PFSK-1 (cell line): ENCODE measurements around the gene BPIFB3.

Experiments
- FOXP2 ChIP-seq: optimal IDR thresholded peaks from 2 replicates; pipeline ENCODE3; 2011; ENCODE audit warnings: borderline replicate concordance, control low read depth, inconsistent platforms; ENCODE audit not compliant: insufficient read depth; ENCODE audit errors: extremely low read length, extremely low read depth
- POLR2AphosphoS5 ChIP-seq: IDR thresholded peaks from 2 replicates; pipeline ENCODE4 v1.6.1; 2012; ENCODE audit warnings: low read depth, mild to moderate bottlenecking, control low read depth, low read length, moderate library complexity
- SIN3A ChIP-seq: IDR thresholded peaks from 2 replicates; pipeline ENCODE4 v1.6.1; 2012; ENCODE audit warnings: mild to moderate bottlenecking, low read length, moderate library complexity, borderline replicate concordance; ENCODE audit not compliant: insufficient read depth
- TAF1 ChIP-seq: IDR thresholded peaks from 2 replicates; pipeline ENCODE4 v1.6.1; 2012; ENCODE audit warnings: low read length, control low read depth, borderline replicate concordance; ENCODE audit not compliant: insufficient read depth
- TF ChIP-seq, protein P1 (sequence below), 2 experiments: IDR thresholded peaks; 2 replicates each; pipeline versions ENCODE4 v1.6.1 to v1.8.0; 2011 to 2012; ENCODE audit warnings: low read depth in 2 of 2, low read length in 2 of 2, control low read depth in 1 of 2, inconsistent platforms in 1 of 2, mild to moderate bottlenecking in 1 of 2, moderate library complexity in 1 of 2; ENCODE audit not compliant: insufficient read depth in 1 of 2

BPIFB3 gene

DNA sequence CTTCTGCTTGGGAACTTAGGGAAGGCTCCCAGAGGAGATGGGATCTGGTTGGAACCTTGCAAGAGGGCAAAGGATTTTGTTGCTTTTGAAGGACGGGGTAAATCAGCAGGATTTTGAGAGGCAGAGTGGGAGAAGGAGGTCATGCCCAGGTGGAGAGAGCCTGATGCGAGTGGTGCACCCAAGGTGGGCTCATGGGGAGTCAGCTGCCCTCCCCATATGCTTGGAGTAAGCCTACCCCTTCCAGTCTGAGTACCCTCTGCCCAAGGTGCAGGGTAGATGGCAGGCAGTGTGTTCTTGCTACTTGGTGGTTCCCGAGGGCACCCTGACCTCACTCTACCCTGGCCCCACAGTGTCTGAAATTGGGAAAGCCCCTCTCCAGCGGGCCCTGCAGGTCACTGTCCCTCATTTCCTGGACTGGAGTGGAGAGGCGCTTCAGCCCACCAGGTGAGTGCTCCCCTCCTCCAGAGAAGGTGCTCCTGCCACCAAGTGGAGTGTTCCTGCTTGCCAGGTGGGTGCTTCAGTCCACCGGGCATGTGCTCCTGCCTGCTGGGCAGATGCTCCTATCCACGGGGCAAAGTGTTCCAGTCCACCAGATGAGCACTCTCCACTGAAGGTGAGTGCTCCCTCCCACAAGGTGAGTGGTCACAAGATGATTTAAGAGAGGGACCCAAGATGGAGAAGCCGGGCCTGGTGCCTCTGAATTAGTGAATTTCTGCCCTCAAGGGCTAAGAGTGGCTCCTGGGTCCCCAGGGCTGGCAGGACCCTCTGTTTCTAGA lies 42.8 kb upstream of the BPIFB3 start:
- TF ChIP-seq TAF1 (no peak), FOXP2 (no peak), SIN3A (no peak), POLR2AphosphoS5 (no peak)
- TF ChIP-seq, protein P1, sequence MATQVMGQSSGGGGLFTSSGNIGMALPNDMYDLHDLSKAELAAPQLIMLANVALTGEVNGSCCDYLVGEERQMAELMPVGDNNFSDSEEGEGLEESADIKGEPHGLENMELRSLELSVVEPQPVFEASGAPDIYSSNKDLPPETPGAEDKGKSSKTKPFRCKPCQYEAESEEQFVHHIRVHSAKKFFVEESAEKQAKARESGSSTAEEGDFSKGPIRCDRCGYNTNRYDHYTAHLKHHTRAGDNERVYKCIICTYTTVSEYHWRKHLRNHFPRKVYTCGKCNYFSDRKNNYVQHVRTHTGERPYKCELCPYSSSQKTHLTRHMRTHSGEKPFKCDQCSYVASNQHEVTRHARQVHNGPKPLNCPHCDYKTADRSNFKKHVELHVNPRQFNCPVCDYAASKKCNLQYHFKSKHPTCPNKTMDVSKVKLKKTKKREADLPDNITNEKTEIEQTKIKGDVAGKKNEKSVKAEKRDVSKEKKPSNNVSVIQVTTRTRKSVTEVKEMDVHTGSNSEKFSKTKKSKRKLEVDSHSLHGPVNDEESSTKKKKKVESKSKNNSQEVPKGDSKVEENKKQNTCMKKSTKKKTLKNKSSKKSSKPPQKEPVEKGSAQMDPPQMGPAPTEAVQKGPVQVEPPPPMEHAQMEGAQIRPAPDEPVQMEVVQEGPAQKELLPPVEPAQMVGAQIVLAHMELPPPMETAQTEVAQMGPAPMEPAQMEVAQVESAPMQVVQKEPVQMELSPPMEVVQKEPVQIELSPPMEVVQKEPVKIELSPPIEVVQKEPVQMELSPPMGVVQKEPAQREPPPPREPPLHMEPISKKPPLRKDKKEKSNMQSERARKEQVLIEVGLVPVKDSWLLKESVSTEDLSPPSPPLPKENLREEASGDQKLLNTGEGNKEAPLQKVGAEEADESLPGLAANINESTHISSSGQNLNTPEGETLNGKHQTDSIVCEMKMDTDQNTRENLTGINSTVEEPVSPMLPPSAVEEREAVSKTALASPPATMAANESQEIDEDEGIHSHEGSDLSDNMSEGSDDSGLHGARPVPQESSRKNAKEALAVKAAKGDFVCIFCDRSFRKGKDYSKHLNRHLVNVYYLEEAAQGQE (IDR thresholded peaks at IDR 0.05; ENCODE audit: insufficient read depth in 1 of 2, low read depth in 2 of 2, low read length in 2 of 2) = no peak

DNA sequence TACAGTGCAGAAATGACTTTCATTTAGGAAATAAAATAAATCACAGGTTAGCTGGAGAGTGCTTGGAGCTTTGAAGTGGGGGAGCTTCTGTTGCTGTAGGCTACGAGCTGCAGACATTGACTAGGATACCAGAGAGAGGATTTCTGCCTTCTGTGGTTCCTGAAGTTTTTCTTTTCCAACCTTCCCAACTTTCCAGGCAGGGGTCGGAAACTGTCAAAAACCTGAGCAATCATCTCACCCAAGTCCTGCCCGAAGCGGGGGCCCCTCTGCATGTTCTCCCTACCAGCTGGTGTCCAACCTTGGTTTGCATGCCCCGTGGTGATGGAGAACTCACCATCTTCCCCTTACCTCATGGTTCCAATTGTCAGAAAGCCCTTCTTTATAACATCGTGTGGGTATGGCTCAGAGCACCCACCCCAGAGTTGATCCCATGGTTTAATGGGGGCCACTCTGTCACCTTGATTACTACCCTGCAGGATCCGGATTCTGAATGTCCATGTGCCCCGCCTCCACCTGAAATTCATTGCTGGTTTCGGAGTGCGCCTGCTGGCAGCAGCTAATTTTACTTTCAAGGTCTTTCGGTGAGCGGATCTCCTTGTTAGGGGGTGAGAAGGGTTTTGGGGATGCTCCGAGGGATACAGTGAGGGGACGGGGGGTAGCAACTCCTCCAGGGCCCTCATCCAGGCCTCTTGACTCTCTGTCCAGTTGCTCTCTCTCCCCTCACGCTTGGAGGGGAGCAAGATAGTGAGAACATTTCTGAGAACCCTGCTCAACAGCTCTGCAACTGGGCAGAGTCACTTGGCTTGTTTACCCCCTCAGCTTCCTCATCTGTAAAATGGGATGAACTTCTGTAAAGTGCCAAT lies 41.1 kb upstream of the BPIFB3 start:
- TF ChIP-seq TAF1 (no peak), FOXP2 (no peak), SIN3A (no peak), POLR2AphosphoS5 (no peak)
- TF ChIP-seq, protein P1 (IDR thresholded peaks at IDR 0.05; ENCODE audit: insufficient read depth in 1 of 2, low read depth in 2 of 2, low read length in 2 of 2) = no peak

DNA sequence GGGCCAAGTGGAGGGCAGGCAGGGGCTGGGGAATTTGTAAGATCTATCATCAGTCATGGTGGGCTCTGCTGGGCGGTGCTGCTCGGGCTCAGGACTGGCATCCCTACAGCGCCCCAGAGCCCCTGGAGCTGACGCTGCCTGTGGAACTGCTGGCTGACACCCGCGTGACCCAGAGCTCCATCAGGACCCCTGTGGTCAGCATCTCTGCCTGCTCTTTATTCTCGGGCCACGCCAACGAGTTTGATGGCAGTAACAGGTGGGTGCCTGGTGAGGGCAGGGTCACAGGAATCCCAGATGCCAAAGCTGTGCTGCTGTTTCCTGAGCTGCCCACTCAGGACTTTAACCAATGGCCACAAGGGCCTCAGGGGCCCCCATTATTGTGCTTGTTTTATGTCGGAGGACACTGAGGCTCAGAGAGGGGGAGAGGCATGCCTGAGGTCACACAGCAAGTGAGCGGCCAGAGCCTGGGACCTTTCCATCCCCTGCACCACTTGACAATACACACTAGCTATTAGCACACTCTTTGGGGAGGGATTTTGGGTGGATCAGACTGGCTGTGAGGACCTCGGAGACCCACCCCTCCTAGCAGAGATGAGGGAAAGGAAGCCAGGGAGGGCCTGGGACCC lies 39.9 kb upstream of the BPIFB3 start:
- TF ChIP-seq POLR2AphosphoS5 (no peak), SIN3A (no peak), TAF1 (no peak), FOXP2 (no peak)
- TF ChIP-seq, protein P1 (IDR thresholded peaks at IDR 0.05; ENCODE audit: insufficient read depth in 1 of 2, low read depth in 2 of 2, low read length in 2 of 2) = no peak

DNA sequence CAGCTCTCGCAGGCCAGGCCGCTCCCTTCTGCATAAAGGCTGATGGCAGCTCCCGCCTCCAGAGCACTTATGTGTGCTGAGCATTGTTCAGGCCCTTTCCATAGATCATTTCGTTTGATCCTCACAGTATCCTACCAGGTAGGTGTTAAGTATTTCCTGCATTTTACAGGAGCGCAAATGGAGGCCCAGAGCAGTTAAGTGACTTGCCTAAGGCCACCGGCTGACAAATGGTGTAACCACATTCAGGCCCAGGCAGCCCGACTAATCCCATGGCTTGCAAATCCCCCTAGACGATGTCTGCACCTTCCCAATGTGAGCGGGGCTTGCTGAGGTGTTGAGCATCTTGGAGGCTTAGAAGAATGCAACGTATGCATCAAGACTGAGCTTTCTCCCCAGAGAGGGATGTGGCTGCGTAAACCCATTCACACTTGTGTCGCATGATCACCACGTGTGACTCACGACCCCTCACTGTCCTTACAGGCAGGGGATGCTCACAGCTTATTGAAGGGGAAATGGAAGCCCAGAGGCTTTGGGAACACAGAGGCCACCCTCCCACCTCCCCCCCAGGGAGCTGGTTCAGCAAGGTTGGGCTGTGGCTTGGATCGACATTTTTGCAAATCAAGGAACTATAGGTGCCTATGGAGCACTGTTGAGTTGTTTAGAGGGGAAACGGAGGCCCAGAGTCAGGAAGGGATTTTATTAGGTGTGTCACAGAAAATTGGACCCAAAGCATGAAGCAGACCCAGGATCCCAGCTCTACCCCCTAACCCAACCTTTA lies 39.2 kb upstream of the BPIFB3 start:
- no peak for TF ChIP-seq SIN3A
- no peak for TF ChIP-seq FOXP2
- TF ChIP-seq, protein P1 (IDR thresholded peaks at IDR 0.05; ENCODE audit: insufficient read depth in 1 of 2, low read depth in 2 of 2, low read length in 2 of 2) = no peak
- no peak for TF ChIP-seq POLR2AphosphoS5
- TF ChIP-seq TAF1 = no peak
